ENCODE measurements around the gene SOX5. TPM values are rescaled to one million over a fixed set of nuclear protein-coding genes. Genes with fewer than 3 reads are reported as not detected.

The SOX5 gene
- total and polyA plus RNA-seq, 2 of the 8 experiments (the other 6 are each of a cell fraction or from before 2014, with no cell fraction given), result 2.2 to 2.6 TPM

DNA sequence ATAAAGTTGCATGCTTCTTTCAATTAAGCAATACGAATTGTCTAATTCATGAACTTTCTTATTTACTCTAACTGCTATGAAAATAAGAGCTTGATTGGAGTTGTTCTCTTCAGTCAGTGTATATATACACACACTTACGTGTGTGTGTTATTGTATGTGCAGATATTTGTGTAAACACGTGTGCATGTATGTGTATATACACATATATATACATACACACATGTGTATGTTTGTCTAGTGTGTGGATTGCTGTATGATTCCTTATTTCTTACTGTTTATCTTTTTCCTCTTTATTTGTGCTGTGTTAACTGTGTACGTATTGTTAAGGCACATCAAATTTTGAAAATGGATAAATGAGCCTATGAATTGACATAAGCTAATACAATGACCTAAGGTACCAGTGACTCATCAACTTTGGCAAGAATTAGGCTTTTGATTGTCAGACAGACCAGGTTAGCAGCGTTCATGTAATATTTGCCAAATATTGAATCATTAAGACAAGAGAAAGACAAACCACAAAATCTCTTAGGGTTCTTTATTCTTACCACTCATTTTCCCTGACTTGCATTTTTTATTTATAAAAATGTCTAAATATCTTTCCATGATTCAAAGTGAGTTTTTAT lies 423.9 kb downstream of the SOX5 start:
- ChIA-PET POLR2A (ENCODE audit: partially characterized antibody) (no interaction called here), CTCF (ENCODE audit: partially characterized antibody) (interaction anchor here (1.8 kb wide), 1 partner anchor 14 kb away, joined by 5 read pairs; no protein-coding TSS in a partner anchor)
- H2BK120ac ChIP-seq (replicated peaks; ENCODE audit: low read depth, low read length), result no peak overlapping the region
- H3K4ac ChIP-seq (replicated peaks; ENCODE audit: insufficient read length, low read depth, low read length), result no peak overlapping the region
- no peaks in the 10 kb centered on the region for H3K79me2 ChIP-seq (ENCODE audit: control insufficient read depth in 1 of 2, insufficient read depth in 2 of 2, low read length in 2 of 2)
- H3K9ac ChIP-seq (replicated peaks in 1 of 4; ENCODE audit: extremely low read depth in 1 of 4, low read depth in 3 of 4, low read length in 3 of 4), result no peak overlapping the region
- H4K5ac ChIP-seq (ENCODE audit: insufficient read length, low read depth, low read length), result no peak overlapping the region
- DNase-seq (ENCODE audit: low read depth in 1 of 2, low spot score in 2 of 2), result no peak
- peaks cover 5 to 10% of the 10 kb centered on the region in 2 experiments; a peak in 2 of 4 replicates for H3K9me3 ChIP-seq (ENCODE audit: insufficient read depth in 2 of 2, low read depth in 1 of 2, low read length in 1 of 2)
- H3K27me3 ChIP-seq (replicated peaks in 1 of 4; ENCODE audit: control insufficient read depth in 3 of 4, extremely low read depth in 1 of 4, insufficient read depth in 3 of 4, low read length in 3 of 4), result no peaks in the 10 kb centered on the region
- H2AK5ac ChIP-seq (ENCODE audit: low read depth, low read length), result no peak overlapping the region
- no peak overlapping the region for H3K14ac ChIP-seq (ENCODE audit: insufficient read length)
- no peak for FAIRE-seq
- H3K4me3 ChIP-seq (ENCODE audit: extremely low read depth in 1 of 4, insufficient read depth in 2 of 4, low read depth in 3 of 4, low read length in 4 of 4), result no peak overlapping the region
- no peak overlapping the region for H3K4me2 ChIP-seq (ENCODE audit: insufficient read depth in 1 of 2, low read depth in 2 of 2, low read length in 2 of 2)
- no peaks in the 10 kb centered on the region for H3K4me1 ChIP-seq (replicated peaks in 1 of 4; ENCODE audit: control insufficient read depth in 3 of 4, insufficient read depth in 4 of 4, low read length in 3 of 4)
- H2AFZ ChIP-seq (ENCODE audit: low read length), result no peak overlapping the region
- H2BK5ac ChIP-seq (ENCODE audit: low read depth, low read length), result no peak overlapping the region
- no peak overlapping the region for H3K27ac ChIP-seq (ENCODE audit: low read depth, low read length)
- no peak overlapping the region for H4K91ac ChIP-seq (replicated peaks; ENCODE audit: insufficient read length, low read length)
- H2BK15ac ChIP-seq (ENCODE audit: low read length), result no peak overlapping the region
- H3K36me3 ChIP-seq (ENCODE audit: control insufficient read depth in 2 of 4, insufficient read depth in 4 of 4, low read length in 3 of 4), result peaks cover 0 to 3% (median 0%) of the 10 kb centered on the region in 4 experiments; a peak in 1 of 8 replicates
- WGBS, 2 experiments (ENCODE audit: extremely low coverage in 1 of 2, insufficient coverage in 1 of 2, insufficient read length in 1 of 2, insufficient replicate concordance in 2 of 2, low coverage in 1 of 2, low lambda C conversion rate in 2 of 2, missing lambda C conversion rate in 1 of 2), result 93% methylated on average over 5 of the region's 5 CpGs; no CpG with 5 or more reads in 1 of the 2 experiments
- no peak overlapping the region for H3K23ac ChIP-seq (ENCODE audit: insufficient read length)
- no peak overlapping the region for H3K18ac ChIP-seq (ENCODE audit: extremely low read depth, low read length)
- H3K23me2 ChIP-seq (ENCODE audit: low read depth, low read length), result no peaks in the 10 kb centered on the region
- H2BK20ac ChIP-seq (ENCODE audit: low read length), result no peak overlapping the region
- H4K8ac ChIP-seq (ENCODE audit: extremely low read depth, insufficient read depth, low read length), result no peak overlapping the region
- no peaks in the 10 kb centered on the region for H4K20me1 ChIP-seq (replicated peaks in 1 of 2; ENCODE audit: control insufficient read depth in 1 of 2, insufficient read depth in 2 of 2, low read length in 2 of 2)
- H3K79me1 ChIP-seq (ENCODE audit: low read depth, low read length), result no peaks in the 10 kb centered on the region
- H2BK12ac ChIP-seq (ENCODE audit: low read depth, low read length), result no peak overlapping the region
- H3K56ac ChIP-seq (replicated peaks; ENCODE audit: insufficient read length, low read depth, low read length), result no peak overlapping the region
- TF ChIP-seq EP300 (IDR thresholded peaks at IDR 0.05; ENCODE audit: borderline replicate concordance in 1 of 2, low read depth in 2 of 2, low read length in 2 of 2), result no peak
- no peak for TF ChIP-seq HDAC2 (IDR thresholded peaks at IDR 0.05; ENCODE audit: borderline replicate concordance in 1 of 2, low read depth in 2 of 2, low read length in 2 of 2)
- no peak for TF ChIP-seq RAD21 (IDR thresholded peaks at IDR 0.05 in 1 of 2, conservative IDR thresholded peaks at IDR 0.05 in 1 of 2; ENCODE audit: low read depth in 2 of 2, low read length in 2 of 2)
- no peak for TF ChIP-seq SP2 (IDR thresholded peaks at IDR 0.05; ENCODE audit: low read length)
- TF ChIP-seq CTBP2 (IDR thresholded peaks at IDR 0.05; ENCODE audit: borderline replicate concordance, insufficient read depth, insufficient read length, low read length), result no peak
- no peak for TF ChIP-seq CHD1 (IDR thresholded peaks at IDR 0.05; ENCODE audit: low read depth, low read length)
